Dendritic cell treated with granulocyte-macrophage colony-stimulating factor and Interleukin-4, amounts not matched to agents 40 ng/mL and 50 ng/mL, for 4 days (primary cell): ENCODE measurements around the gene CD226.

Experiments used
- H3K27ac Mint-ChIP-seq: one replicate; pipeline ENCODE4 v1.8.0; 2022; ENCODE audit warnings: mild to moderate bottlenecking, mixed read lengths
- H3K27me3 Mint-ChIP-seq: one replicate; pipeline ENCODE4 v1.8.0; 2022; ENCODE audit warnings: mild to moderate bottlenecking, mixed read lengths
- H3K36me3 Mint-ChIP-seq: one replicate; pipeline ENCODE4 v1.8.0; 2022; ENCODE audit warnings: low read depth, mixed read lengths
- H3K4me1 Mint-ChIP-seq: one replicate; pipeline ENCODE4 v1.8.0; 2022; ENCODE audit warnings: low read depth, mixed read lengths
- H3K4me3 Mint-ChIP-seq: one replicate; pipeline ENCODE4 v1.8.0; 2022; ENCODE audit warnings: mild to moderate bottlenecking, moderate library complexity, mixed read lengths
- H3K9me3 Mint-ChIP-seq: one replicate; pipeline ENCODE4 v1.8.0; 2022; ENCODE audit warnings: mixed read lengths
- intact Hi-C: fragments of 100-400 bp; cut with micrococcal nuclease; formaldehyde crosslinking; loops from one replicate; pipeline ENCODE4 v1.15.0; 2022

Gene CD226

DNA sequence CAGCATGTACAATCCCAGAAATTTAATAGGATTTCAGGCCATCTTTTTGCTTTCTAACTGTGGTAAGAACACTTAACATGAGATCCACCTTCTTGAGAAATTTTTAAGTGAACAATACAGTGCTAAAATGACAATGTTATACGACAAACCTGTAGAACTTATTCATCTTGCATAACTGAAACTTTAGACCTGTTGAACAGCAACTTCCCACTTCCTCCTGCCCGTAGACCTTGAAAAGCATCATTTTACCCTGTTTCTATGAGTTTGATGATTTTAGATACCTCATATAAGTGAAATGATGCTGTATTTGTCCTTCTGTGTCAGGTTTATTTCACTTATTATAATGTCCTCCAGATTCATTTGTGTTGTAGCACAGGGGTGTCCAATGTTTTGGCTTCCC is 128.2 kb downstream of the CD226 start:
- Mint-ChIP-seq H3K36me3 (no peaks in the 10 kb centered on the region), H3K4me1 (no peaks in the 10 kb centered on the region), H3K9me3 (peaks cover 5% of the 10 kb centered on the region), H3K27ac (no peak overlapping the region), H3K27me3 (no peaks in the 10 kb centered on the region), H3K4me3 (no peak overlapping the region)
- intact Hi-C loops = no loop called here

- Mint-ChIP-seq H3K4me1 (no peaks in the 10 kb centered on the region), H3K27ac (no peak overlapping the region), H3K4me3 (no peak overlapping the region), H3K9me3 (peaks cover 8% of the 10 kb centered on the region), H3K27me3 (no peaks in the 10 kb centered on the region), H3K36me3 (no peaks in the 10 kb centered on the region)
- intact Hi-C loops = no loop called here
Measured at GRCh38 chr18:69817335-69817940, 130.2 kb downstream of the CD226 start.

DNA sequence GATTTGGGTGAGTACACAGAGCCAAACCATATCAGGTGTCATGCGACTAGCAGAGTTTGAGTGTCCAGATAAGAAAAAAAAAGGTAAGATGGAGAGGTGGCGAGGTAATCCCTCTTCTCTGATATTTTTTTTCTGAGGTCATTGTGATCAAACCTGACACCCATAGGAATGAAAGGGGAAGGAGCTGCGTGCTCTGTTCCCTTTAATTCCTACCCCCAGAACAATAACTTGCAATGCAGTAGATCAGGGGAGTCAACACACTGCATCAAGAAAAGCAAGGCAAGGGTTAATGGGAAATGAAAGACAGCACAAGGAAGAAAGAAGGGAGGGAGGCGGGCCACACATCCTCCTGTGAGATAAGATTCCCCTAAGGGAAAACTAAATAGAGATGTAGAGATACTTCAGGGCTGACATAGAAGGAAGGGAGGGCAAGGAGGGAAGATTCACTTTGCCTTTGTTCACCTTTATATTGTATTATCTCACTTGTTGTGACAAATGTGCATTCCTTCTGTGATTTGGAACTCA is 132.8 kb downstream of the CD226 start:
- peaks cover 8% of the 10 kb centered on the region for H3K9me3 Mint-ChIP-seq
- intact Hi-C loops = no loop called here
- H3K36me3 Mint-ChIP-seq = no peaks in the 10 kb centered on the region
- no peaks in the 10 kb centered on the region for H3K4me1 Mint-ChIP-seq
- H3K4me3 Mint-ChIP-seq = no peak overlapping the region
- H3K27me3 Mint-ChIP-seq = no peaks in the 10 kb centered on the region
- H3K27ac Mint-ChIP-seq = no peak overlapping the region

DNA sequence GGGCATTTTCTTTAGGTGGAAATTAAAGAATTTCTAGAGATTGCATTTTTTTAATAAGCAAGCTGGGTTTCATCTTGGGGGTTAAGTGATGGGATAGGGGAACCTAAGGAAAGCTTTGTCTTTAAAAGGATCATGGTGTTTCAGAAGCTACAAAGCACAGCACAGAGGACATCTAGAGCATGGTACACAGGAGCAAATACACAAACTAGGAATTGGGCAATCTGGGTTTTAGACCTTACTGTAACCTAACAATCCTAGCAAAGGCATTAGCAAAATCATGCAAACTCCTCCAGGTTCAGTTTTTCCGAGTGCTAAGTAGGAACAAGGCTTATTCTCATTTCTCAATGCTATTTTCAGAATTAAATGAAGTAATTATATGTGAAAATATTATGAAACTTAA is 134.1 kb downstream of the CD226 start:
- Mint-ChIP-seq H3K4me3 (no peak overlapping the region), H3K27me3 (no peaks in the 10 kb centered on the region), H3K27ac (no peak overlapping the region), H3K9me3 (peaks cover 8% of the 10 kb centered on the region), H3K4me1 (no peaks in the 10 kb centered on the region), H3K36me3 (no peaks in the 10 kb centered on the region)
- intact Hi-C loops = no loop called here

DNA sequence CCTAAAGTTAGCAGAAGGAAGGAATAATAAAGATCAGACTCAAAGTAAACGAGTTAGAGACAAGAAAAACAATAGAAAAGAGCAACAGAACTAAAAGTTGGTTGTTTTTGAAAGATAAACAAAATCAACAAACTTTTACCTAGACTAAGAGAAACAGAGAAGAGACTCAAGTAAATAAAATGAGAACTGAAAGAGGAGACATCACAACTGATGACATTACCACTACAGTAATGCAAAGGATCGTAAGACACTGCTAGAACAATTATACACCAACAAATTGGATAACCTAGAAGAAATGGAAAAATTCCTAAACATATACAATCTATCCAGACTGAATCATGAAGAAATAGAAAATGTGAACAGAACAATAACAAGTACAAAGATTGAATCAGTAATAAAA is 139.3 kb downstream of the CD226 start:
- no peaks in the 10 kb centered on the region for H3K4me1 Mint-ChIP-seq
- no peaks in the 10 kb centered on the region for H3K9me3 Mint-ChIP-seq
- intact Hi-C loops = no loop called here
- H3K27me3 Mint-ChIP-seq = no peaks in the 10 kb centered on the region
- H3K4me3 Mint-ChIP-seq = no peak overlapping the region
- H3K36me3 Mint-ChIP-seq = no peaks in the 10 kb centered on the region
- H3K27ac Mint-ChIP-seq = no peak overlapping the region

DNA sequence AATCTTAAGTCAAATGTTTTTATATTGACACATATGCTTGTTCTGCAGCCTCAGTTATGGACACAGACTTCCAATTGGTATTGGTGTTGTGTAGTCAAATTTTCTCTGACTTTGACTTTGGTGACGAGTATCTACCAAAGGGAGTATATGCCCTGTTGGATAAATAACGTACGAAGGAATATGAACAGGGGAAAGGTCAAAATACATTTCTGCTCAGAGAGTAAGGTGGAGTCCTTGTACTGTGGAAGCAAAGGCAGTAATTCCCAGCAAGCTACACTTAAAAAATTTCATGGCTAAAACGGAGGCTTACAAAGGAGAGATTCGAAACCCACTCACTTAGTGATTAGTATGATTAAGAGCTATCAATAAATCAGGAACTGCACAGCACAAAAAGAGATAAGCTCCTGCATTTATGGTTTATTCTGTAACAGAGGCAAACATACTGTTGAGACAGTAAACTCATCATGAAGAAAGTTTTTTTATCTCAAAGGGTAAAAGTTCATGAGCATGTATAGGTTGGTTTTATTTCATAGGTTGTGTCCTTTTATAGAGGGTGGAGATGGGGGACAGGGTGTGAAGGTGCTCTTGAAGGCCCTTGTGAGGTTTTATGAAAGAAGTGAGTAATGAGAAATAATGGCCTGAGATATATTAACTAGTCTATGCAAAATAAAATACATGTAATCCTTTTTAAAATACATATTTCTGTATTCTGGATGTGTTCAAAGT is 142.7 kb downstream of the CD226 start:
- H3K27ac Mint-ChIP-seq = no peak overlapping the region
- H3K27me3 Mint-ChIP-seq = no peaks in the 10 kb centered on the region
- intact Hi-C loops = no loop called here

More for the DNA sequence above, 142.7 kb downstream of the CD226 start:
- H3K36me3 Mint-ChIP-seq = no peaks in the 10 kb centered on the region
- no peaks in the 10 kb centered on the region for H3K4me1 Mint-ChIP-seq
- H3K9me3 Mint-ChIP-seq = no peaks in the 10 kb centered on the region
- H3K4me3 Mint-ChIP-seq = no peak overlapping the region
